SK-N-MC (cell line): Measurements from ENCODE around the gene PCDH15.

Experiments used
- DNase-seq: peaks from one replicate; pipeline ENCODE4 v3.0.0-alpha.2; 2011; ENCODE audit warnings: low read depth, low spot score
- H3K27ac ChIP-seq: fragments of 200-600 bp; sonication (generic); 2 replicates; pipeline ENCODE4 v1.5.1; 2016; ENCODE audit warnings: mixed run types
- H3K36me3 ChIP-seq: fragments of 200-600 bp; sonication (generic); 2 replicates; pipeline ENCODE4 v1.6.1; 2017; ENCODE audit warnings: antibody characterized with exemption, low read length, mixed read lengths; ENCODE audit not compliant: insufficient read depth
- H3K4me3 ChIP-seq: fragments of 200-600 bp; sonication (generic); 2 replicates; pipeline ENCODE4 v1.5.1; 2016
- H3K9ac ChIP-seq: fragments of 200-600 bp; sonication (generic); 2 replicates; pipeline ENCODE4 v1.8.0; 2017; ENCODE audit warnings: mixed run types, mixed read lengths; ENCODE audit not compliant: insufficient read length
- H3K9me3 ChIP-seq: fragments of 200-600 bp; sonication (generic); 2 replicates; pipeline ENCODE4 v1.6.1; 2017; ENCODE audit warnings: low read depth, mild to moderate bottlenecking, antibody characterized with exemption, low read length, moderate library complexity, mixed read lengths
- EZH2 ChIP-seq: fragments of 200-600 bp; sonication (generic); IDR thresholded peaks from one replicate; pipeline ENCODE4 v1.6.1; 2017; ENCODE audit warnings: antibody characterized with exemption
- FOXP2 ChIP-seq: optimal IDR thresholded peaks from 2 replicates; pipeline ENCODE3; 2011; ENCODE audit warnings: mild to moderate bottlenecking, moderate library complexity; ENCODE audit not compliant: insufficient read depth; ENCODE audit errors: extremely low read length, control extremely low read depth
- POLR2AphosphoS5 ChIP-seq: IDR thresholded peaks from 2 replicates; pipeline ENCODE4 v1.6.1; 2012; ENCODE audit warnings: mild to moderate bottlenecking, low read depth, low read length, borderline replicate concordance

Gene PCDH15

GRCh38 chr10:53754596-53755250, 1046.3 kb downstream of the PCDH15 start:
- DNase-seq, result no peak
- Histone ChIP-seq H3K9ac (no peak overlapping the region), H3K36me3 (no peaks in the 10 kb centered on the region), H3K9me3 (no peaks in the 10 kb centered on the region), H3K4me3 (no peak overlapping the region), H3K27ac (no peak overlapping the region)
- TF ChIP-seq POLR2AphosphoS5, result no peak
- TF ChIP-seq EZH2, result no peak
- no peak for TF ChIP-seq FOXP2
